Neutrophil (primary cell): Measurements from ENCODE around the gene CYP39A1.
"Not testable (repeated sequence)": the region's sequence is repeated elsewhere in the genome, so short reads cannot be mapped to it uniquely, and the experiment has no call there.

Source experiments
- H3K27ac ChIP-seq: fragments of 200-600 bp; sonication (generic); 2 replicates; pipeline ENCODE4 v1.5.1; 2016; ENCODE audit warnings: mild to moderate bottlenecking, moderate library complexity
- H3K27me3 ChIP-seq: fragments of 200-600 bp; sonication (generic); 2 replicates; pipeline ENCODE4 v1.6.0; 2016; ENCODE audit warnings: mild to moderate bottlenecking
- H3K36me3 ChIP-seq: fragments of 200-600 bp; sonication (generic); 2 replicates; pipeline ENCODE4 v1.5.1; 2017
- H3K4me1 ChIP-seq, 2 experiments: fragments of 200-600 bp in 1 of 2; sonication (generic) in 1 of 2; 1 replicate in 1 of 2; 2 replicates in 1 of 2; pipeline versions ENCODE4 v1.5.1 to v1.6.1; 2013 to 2016; ENCODE audit warnings: low read depth in 1 of 2, low read length in 1 of 2, mild to moderate bottlenecking in 1 of 2, moderate library complexity in 1 of 2; ENCODE audit not compliant: control insufficient read depth in 1 of 2, insufficient read depth in 1 of 2
- H3K4me3 ChIP-seq, 2 experiments: fragments of 200-600 bp in 1 of 2; sonication (generic) in 1 of 2; 1 replicate in 1 of 2; 2 replicates in 1 of 2; pipeline ENCODE4 v1.5.1; 2013 to 2016; ENCODE audit warnings: low read depth in 1 of 2, low read length in 1 of 2, mild to moderate bottlenecking in 1 of 2, moderate library complexity in 1 of 2
- H3K9me3 ChIP-seq: fragments of 200-600 bp; sonication (generic); 2 replicates; pipeline ENCODE4 v1.5.1; 2016
- TF ChIP-seq, protein P1 (sequence below): fragments of 200-600 bp; sonication (generic); IDR thresholded peaks from 2 replicates; pipeline ENCODE4 v1.5.1; 2016; ENCODE audit warnings: antibody characterized with exemption

CYP39A1 gene

DNA sequence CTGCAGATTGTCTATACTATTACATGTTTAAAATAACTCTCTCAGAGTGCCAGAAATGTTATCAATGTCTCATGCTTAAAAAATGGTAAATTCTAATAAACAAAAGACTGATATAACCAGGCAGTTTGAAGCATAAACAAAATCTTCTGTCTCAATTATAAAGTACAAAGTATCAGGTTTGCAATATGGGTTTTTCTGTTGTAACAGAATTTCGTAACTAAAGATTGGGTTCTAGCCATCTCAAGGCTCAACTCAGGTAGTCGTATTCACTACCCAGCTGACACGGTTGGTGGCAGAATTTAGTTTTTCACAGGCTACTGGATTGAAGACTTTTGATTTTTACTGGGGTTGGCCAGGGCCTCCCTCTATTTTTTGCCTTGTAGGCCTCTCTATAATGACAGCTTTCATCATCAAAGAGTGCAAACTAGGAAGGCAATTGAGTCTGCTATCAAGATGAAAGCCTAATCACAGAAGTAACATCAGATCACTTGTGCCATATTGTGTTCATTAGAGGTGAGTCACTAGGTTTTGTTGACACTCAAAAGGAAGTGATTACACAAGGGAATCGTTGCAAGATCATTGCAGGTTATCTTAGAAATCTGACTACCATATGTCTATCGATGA is 3.6 kb downstream of the CYP39A1 start:
- Histone ChIP-seq H3K4me3 (no peak overlapping the region), H3K4me1 (peaks cover 5 to 15% of the 10 kb centered on the region in 2 experiments), H3K36me3 (no peaks in the 10 kb centered on the region), H3K27ac (no peak overlapping the region), H3K27me3 (peaks cover 42% of the 10 kb centered on the region), H3K9me3 (no peaks in the 10 kb centered on the region)
- TF ChIP-seq, protein P1, sequence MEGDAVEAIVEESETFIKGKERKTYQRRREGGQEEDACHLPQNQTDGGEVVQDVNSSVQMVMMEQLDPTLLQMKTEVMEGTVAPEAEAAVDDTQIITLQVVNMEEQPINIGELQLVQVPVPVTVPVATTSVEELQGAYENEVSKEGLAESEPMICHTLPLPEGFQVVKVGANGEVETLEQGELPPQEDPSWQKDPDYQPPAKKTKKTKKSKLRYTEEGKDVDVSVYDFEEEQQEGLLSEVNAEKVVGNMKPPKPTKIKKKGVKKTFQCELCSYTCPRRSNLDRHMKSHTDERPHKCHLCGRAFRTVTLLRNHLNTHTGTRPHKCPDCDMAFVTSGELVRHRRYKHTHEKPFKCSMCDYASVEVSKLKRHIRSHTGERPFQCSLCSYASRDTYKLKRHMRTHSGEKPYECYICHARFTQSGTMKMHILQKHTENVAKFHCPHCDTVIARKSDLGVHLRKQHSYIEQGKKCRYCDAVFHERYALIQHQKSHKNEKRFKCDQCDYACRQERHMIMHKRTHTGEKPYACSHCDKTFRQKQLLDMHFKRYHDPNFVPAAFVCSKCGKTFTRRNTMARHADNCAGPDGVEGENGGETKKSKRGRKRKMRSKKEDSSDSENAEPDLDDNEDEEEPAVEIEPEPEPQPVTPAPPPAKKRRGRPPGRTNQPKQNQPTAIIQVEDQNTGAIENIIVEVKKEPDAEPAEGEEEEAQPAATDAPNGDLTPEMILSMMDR, result no peak

DNA sequence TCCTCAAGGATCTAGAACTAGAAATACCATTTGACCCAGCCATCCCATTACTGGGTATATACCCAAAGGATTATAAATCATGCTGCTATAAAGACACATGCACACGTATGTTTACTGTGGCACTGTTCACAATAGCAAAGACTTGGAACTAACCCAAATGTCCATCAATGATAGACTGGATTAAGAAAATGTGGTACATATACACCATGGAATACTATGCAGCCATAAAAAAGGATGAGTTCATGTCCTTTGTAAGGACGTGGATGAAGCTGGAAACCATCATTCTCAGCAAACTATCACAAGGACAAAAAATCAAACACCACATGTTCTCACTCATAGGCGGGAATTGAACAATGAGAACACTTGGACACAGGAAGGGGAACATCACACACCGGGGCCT is 4.5 kb downstream of the CYP39A1 start:
- not testable (repeated sequence) for H3K4me3 ChIP-seq, H3K27ac ChIP-seq, H3K36me3 ChIP-seq, H3K9me3 ChIP-seq
- peaks cover 1 to 10% of the 10 kb centered on the region in 2 experiments for H3K4me1 ChIP-seq
- H3K27me3 ChIP-seq, result peaks cover 33% of the 10 kb centered on the region

DNA sequence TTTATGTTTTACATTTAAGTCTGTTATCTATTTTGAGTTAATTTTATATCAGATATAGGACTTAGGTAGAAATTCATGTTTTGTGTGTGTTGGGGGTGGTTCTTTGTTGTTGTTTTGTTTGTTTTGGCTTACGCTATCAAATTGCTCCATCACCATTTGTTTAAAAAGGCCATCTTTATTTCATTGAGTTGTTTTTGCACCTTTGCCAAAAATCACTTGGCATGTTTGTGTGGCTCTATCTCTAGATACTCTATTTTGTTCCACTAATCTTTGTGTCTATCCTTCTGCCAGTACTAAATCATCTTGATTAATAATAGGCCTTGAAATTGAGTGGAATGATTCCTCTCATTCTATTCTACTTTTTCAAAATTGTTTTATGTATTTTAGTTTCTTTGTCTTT is 7.4 kb downstream of the CYP39A1 start:
- TF ChIP-seq, protein P1, result no peak
- no peak overlapping the region for H3K4me3 ChIP-seq
- H3K36me3 ChIP-seq, result no peaks in the 10 kb centered on the region

GRCh38 chr6:46642928-46643751 is 9.5 kb downstream of the CYP39A1 start:
- TF ChIP-seq, protein P1, result no peak
- H3K4me1 ChIP-seq, result no peaks in the 10 kb centered on the region

More for the DNA sequence above, 7.4 kb downstream of the CYP39A1 start:
- H3K9me3 ChIP-seq, result no peaks in the 10 kb centered on the region
- H3K4me1 ChIP-seq, result no peaks in the 10 kb centered on the region
- H3K27me3 ChIP-seq, result peaks cover 5% of the 10 kb centered on the region
- H3K27ac ChIP-seq, result no peak overlapping the region

DNA sequence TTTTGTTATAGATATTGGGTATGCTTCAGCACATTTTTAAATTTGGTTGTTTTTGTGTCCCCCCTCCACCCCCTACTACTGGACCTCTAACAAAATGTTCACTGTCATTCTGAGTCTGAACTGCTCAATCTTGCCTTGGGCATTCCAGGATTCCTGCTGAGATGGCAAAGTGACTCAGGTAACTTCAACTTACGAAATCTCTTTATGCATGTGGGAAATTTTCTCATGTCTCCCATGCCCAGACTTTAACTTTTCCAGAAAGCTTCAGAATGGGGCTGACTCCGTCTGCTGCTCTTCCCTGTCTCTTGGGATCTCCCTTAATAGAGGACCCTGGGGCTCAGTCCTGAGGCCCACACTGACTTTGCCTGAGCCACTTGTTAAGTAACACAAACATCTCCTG is 14.0 kb downstream of the CYP39A1 start:
- Histone ChIP-seq H3K4me3 (no peak overlapping the region), H3K36me3 (no peaks in the 10 kb centered on the region), H3K4me1 (no peaks in the 10 kb centered on the region), H3K27ac (no peak overlapping the region), H3K27me3 (no peaks in the 10 kb centered on the region), H3K9me3 (no peaks in the 10 kb centered on the region)
- TF ChIP-seq, protein P1, result no peak

More at GRCh38 chr6:46642928-46643751, 9.5 kb downstream of the CYP39A1 start:
- H3K9me3 ChIP-seq, result no peaks in the 10 kb centered on the region
- H3K27me3 ChIP-seq, result no peaks in the 10 kb centered on the region
- H3K4me3 ChIP-seq, result no peak overlapping the region
- no peaks in the 10 kb centered on the region for H3K36me3 ChIP-seq
- no peak overlapping the region for H3K27ac ChIP-seq

DNA sequence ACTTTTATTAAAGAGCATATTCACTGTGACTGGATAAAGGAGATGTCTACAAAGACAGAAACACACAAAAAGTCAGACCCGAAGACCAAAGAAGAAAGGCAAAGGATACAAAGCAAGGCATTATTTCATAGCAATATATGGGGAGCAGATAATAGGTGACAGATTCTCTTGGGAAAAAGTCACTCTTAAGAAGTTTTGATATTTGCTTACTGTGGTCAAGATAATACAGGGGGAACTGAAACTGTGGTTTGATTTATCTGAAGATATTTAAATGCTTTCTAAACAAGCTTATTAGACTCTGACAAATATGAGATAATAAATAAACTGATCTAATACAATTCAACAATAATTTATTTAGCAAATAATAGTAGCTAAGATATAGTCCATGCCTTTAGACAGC is 14.7 kb downstream of the CYP39A1 start:
- Histone ChIP-seq H3K27me3 (no peaks in the 10 kb centered on the region), H3K4me1 (no peaks in the 10 kb centered on the region), H3K27ac (no peak overlapping the region), H3K36me3 (no peaks in the 10 kb centered on the region), H3K9me3 (no peaks in the 10 kb centered on the region), H3K4me3 (no peak overlapping the region)
- TF ChIP-seq, protein P1, result no peak
